Endothelial cell of umbilical vein (primary cell): ENCODE measurements around the gene SUSD5. TPM values are rescaled to one million over a fixed set of nuclear protein-coding genes. Genes with fewer than 3 reads are reported as not detected.
"Not testable (repeated sequence)": the region's sequence is repeated elsewhere in the genome, so short reads cannot be mapped to it uniquely, and the experiment has no call there.

Source experiments
- BruUV-seq: library from RNA; stranded (reverse); fragments of 400-500 nt; replicated peaks from 2 replicates; lab custom pipeline; 2021; lab: Mats Ljungman, UMichigan
- CTCF ChIA-PET: fragments of 300-600, 350-600 bp; sonication (Branson Sonifier 250); formaldehyde crosslinking; loops from one replicate; lab custom pipeline; 2021; ENCODE audit warnings: antibody characterized with exemption, inconsistent platforms; lab: Charles Lee
- POLR2A ChIA-PET: fragments of 300-600, 350-600 bp; sonication (Branson Sonifier 250); formaldehyde crosslinking; loops from one replicate; lab custom pipeline; 2021; ENCODE audit warnings: antibody characterized with exemption, inconsistent platforms; lab: Charles Lee
- DNase-seq: peaks from one replicate; pipeline ENCODE4 v3.0.0-alpha.2; 2011; ENCODE audit warnings: low read depth, low spot score
- FAIRE-seq: peaks from 2 replicates; lab custom pipeline; 2011; peaks lifted over from hg19 to GRCh38; lab: Jason Lieb, UNC
- H2AFZ ChIP-seq: 2 replicates; pipeline ENCODE4 v1.6.0; 2012; ENCODE audit warnings: low read depth, low read length, control low read depth, inconsistent platforms
- H3K27ac ChIP-seq: 2 replicates; pipeline ENCODE4 v1.5.1; 2011; ENCODE audit warnings: low read depth, mild to moderate bottlenecking, control low read depth, low read length, moderate library complexity; ENCODE audit not compliant: insufficient read depth
- H3K27me3 ChIP-seq, 2 experiments: 2 replicates each; pipeline versions ENCODE4 v1.6.0 to v1.6.1; 2011; ENCODE audit warnings: low read length in 2 of 2, mixed read lengths in 1 of 2; ENCODE audit not compliant: control insufficient read depth in 2 of 2, insufficient read depth in 2 of 2
- H3K36me3 ChIP-seq, 2 experiments: 2 replicates in 1 of 2; 3 replicates in 1 of 2; pipeline ENCODE4 v1.5.1; 2011; ENCODE audit warnings: low read length in 2 of 2, mild to moderate bottlenecking in 1 of 2, moderate library complexity in 1 of 2; ENCODE audit not compliant: control insufficient read depth in 2 of 2, insufficient read depth in 2 of 2; ENCODE audit errors: extremely low read depth in 1 of 2
- H3K4me1 ChIP-seq: 3 replicates; pipeline ENCODE4 v1.5.1; 2011; ENCODE audit warnings: mild to moderate bottlenecking, low read length; ENCODE audit not compliant: control insufficient read depth, insufficient read depth; ENCODE audit errors: extremely low read depth
- H3K4me2 ChIP-seq: 2 replicates; pipeline ENCODE4 v1.6.1; 2011; ENCODE audit warnings: low read length, control low read depth, mixed read lengths; ENCODE audit not compliant: insufficient read depth
- H3K4me3 ChIP-seq, 3 experiments: fragments of 200-600 bp in 1 of 3; sonication (generic), shearing (Covaris generic) in 1 of 3; replicated peaks in 1 of 3; 2 replicates each; pipeline ENCODE4 v1.5.1; 2011 to 2016; ENCODE audit warnings: control low read depth in 3 of 3, low read length in 3 of 3, mild to moderate bottlenecking in 2 of 3, inconsistent platforms in 1 of 3, low read depth in 1 of 3, moderate library complexity in 1 of 3; ENCODE audit not compliant: insufficient read depth in 1 of 3
- H3K79me2 ChIP-seq: 2 replicates; pipeline ENCODE4 v1.6.0; 2012; ENCODE audit warnings: low read length, inconsistent platforms; ENCODE audit not compliant: control insufficient read depth, insufficient read depth
- H3K9ac ChIP-seq: replicated peaks from 2 replicates; pipeline ENCODE3; 2011; ENCODE audit warnings: low read length, control low read depth; ENCODE audit not compliant: insufficient read depth; ENCODE audit errors: extremely low read depth
- H3K9me1 ChIP-seq: replicated peaks from 3 replicates; pipeline ENCODE4 v1.6.0; 2011; ENCODE audit warnings: mild to moderate bottlenecking, low read length; ENCODE audit not compliant: control insufficient read depth, insufficient read depth; ENCODE audit errors: extremely low read depth
- H3K9me3 ChIP-seq: replicated peaks from 2 replicates; pipeline ENCODE4 v1.5.1; 2012; ENCODE audit warnings: low read length, inconsistent platforms; ENCODE audit not compliant: control insufficient read depth, insufficient read depth
- H4K20me1 ChIP-seq: replicated peaks from 2 replicates; pipeline ENCODE3; 2011; ENCODE audit warnings: mild to moderate bottlenecking, low read length; ENCODE audit not compliant: control insufficient read depth, insufficient read depth; ENCODE audit errors: extremely low read depth
- CTCF ChIP-seq, 2 donors: IDR thresholded peaks; 1 replicate in 1 of 2; 2 replicates in 1 of 2; pipeline ENCODE4 v1.5.1; 2011; ENCODE audit warnings: low read length in 2 of 2, mild to moderate bottlenecking in 2 of 2, moderate library complexity in 2 of 2, control low read depth in 1 of 2, inconsistent platforms in 1 of 2, low read depth in 1 of 2; ENCODE audit not compliant: insufficient read depth in 1 of 2; ENCODE audit errors: extremely low read depth in 1 of 2
- FOS ChIP-seq: IDR thresholded peaks from 2 replicates; pipeline ENCODE4 v1.6.1; 2011; ENCODE audit warnings: mild to moderate bottlenecking, low read length, moderate library complexity, borderline replicate concordance; ENCODE audit not compliant: insufficient read depth
- GATA2 ChIP-seq: IDR thresholded peaks from 2 replicates; pipeline ENCODE4 v1.7.0; 2011; ENCODE audit warnings: low read depth, mild to moderate bottlenecking, moderate library complexity, mixed read lengths, low read length; ENCODE audit not compliant: insufficient read length, insufficient read depth
- JUN ChIP-seq: IDR thresholded peaks from 2 replicates; pipeline ENCODE4 v1.6.1; 2011; ENCODE audit warnings: borderline replicate concordance, low read depth; ENCODE audit not compliant: insufficient read length, insufficient read depth
- MYC ChIP-seq: IDR thresholded peaks from one replicate; pipeline ENCODE4 v1.6.1; 2011; ENCODE audit warnings: mild to moderate bottlenecking, low read depth, low read length
- POLR2AphosphoS5 ChIP-seq: IDR thresholded peaks from 2 replicates; pipeline ENCODE4 v1.6.1; 2012; ENCODE audit warnings: low read depth, mild to moderate bottlenecking, control low read depth, low read length, moderate library complexity; ENCODE audit not compliant: insufficient read depth
- dilution Hi-C: fragments of 300-500 bp; cut with MboI; formaldehyde crosslinking; loops from one replicate; pipeline ENCODE4 v1.15.0; 2019; ENCODE audit warnings: low sequenced_read_pairs; ENCODE audit not compliant: extremely low pct_ligation_motif_present
- intact Hi-C: fragments of 100-400 bp; cut with micrococcal nuclease; formaldehyde crosslinking; loops from one replicate; pipeline ENCODE4 v1.10.0; 2022
- polyA plus RNA-seq, 4 experiments: library from polyadenylated mRNA; depleted of rRNA in 3 of 4; stranded (reverse) in 3 of 4; unstranded in 1 of 4; fragments of >200 nt; gene quantifications; 2 replicates each; pipeline versions ENCODE4 v1.2.1 to v1.2.3, GENCODE V29; 2011 to 2012; ENCODE audit warnings: missing spikeins in 1 of 4
- total RNA-seq: library from RNA; stranded (reverse); gene quantifications from 2 replicates; pipeline ENCODE4 v1.2.3, GENCODE V29; 2021

SUSD5 gene
- total and polyA plus RNA-seq, 2 donors (not counting 3 experiments of a cell fraction or from before 2014, with no cell fraction given): 7.7 to 18.8 TPM

- TF ChIP-seq FOS: peak; percentile 47
- TF ChIP-seq POLR2AphosphoS5: no peak
- peak; percentile 93 for DNase-seq
- Histone ChIP-seq H3K9me3 (no peaks in the 10 kb centered on the region), H3K36me3 (no peaks in the 10 kb centered on the region), H3K79me2 (no peaks in the 10 kb centered on the region), H3K4me1 (peaks cover 11% of the 10 kb centered on the region), H3K9ac (peak overlapping the region; percentile 38), H3K9me1 (no peaks in the 10 kb centered on the region), H3K4me3 (peak overlapping the region in 1 of 3 experiments; percentile 28), H3K27me3 (no peaks in the 10 kb centered on the region), H2AFZ (peak overlapping the region; percentile 28), H4K20me1 (no peaks in the 10 kb centered on the region), H3K4me2 (peak overlapping the region; percentile 82), H3K27ac (peak overlapping the region; percentile 92)
- ChIA-PET CTCF (interaction anchor here (0.7 to 1.5 kb wide), 5 partner anchors 9 to 186 kb away, joined by 3 to 11 read pairs (median 6); no protein-coding TSS in a partner anchor), POLR2A (interaction anchor here (1.1 kb wide), 1 partner anchor 31 kb away, joined by 4 read pairs; no protein-coding TSS in a partner anchor)
- intact Hi-C loops: loop anchor here (1.0 kb wide), 2 partner anchors 25 to 132 kb away; no protein-coding TSS in a partner anchor
- BruUV-seq: TSS peak; percentile 45
- FAIRE-seq: peak; percentile 96
- dilution Hi-C loops: no loop called here
These were observed 31.9 kb downstream of the SUSD5 start for GRCh38 chr3:33186524-33187367.

GRCh38 chr3:33184863-33185262, 33.7 kb downstream of the SUSD5 start:
- H3K79me2 ChIP-seq: no peaks in the 10 kb centered on the region
- BruUV-seq: no TSS peak
- H3K4me2 ChIP-seq: no peak overlapping the region
- ChIA-PET POLR2A (no interaction called here), CTCF (interaction anchor here (0.8 to 1.3 kb wide), 5 partner anchors 10 to 188 kb away, joined by 3 to 10 read pairs (median 3); no protein-coding TSS in a partner anchor)
- no peaks in the 10 kb centered on the region for H4K20me1 ChIP-seq
- H3K27ac ChIP-seq: no peak overlapping the region
- FAIRE-seq (no peak), DNase-seq (no peak)
- peaks cover 11% of the 10 kb centered on the region for H3K4me1 ChIP-seq
- H3K9ac ChIP-seq: no peak overlapping the region
- dilution Hi-C loops (no loop called here), intact Hi-C loops (no loop called here)
- no peaks in the 10 kb centered on the region for H3K27me3 ChIP-seq
- no peak overlapping the region for H2AFZ ChIP-seq
- H3K9me1 ChIP-seq: no peaks in the 10 kb centered on the region
- no peak overlapping the region for H3K4me3 ChIP-seq
- no peaks in the 10 kb centered on the region for H3K36me3 ChIP-seq
- H3K9me3 ChIP-seq: no peaks in the 10 kb centered on the region
- no peak for TF ChIP-seq JUN
- no peak for TF ChIP-seq POLR2AphosphoS5
- no peak for TF ChIP-seq MYC
- TF ChIP-seq CTCF (IDR thresholded peaks at IDR 0.05; ENCODE audit: extremely low read depth in 1 of 2, insufficient read depth in 1 of 2, low read depth in 1 of 2, low read length in 2 of 2): no peak
- no peak for TF ChIP-seq GATA2

- BruUV-seq, H3K9me3 ChIP-seq, H3K9ac ChIP-seq, POLR2A ChIA-PET, intact Hi-C loops, H3K27ac ChIP-seq, H2AFZ ChIP-seq, H3K4me2 ChIP-seq, H3K27me3 ChIP-seq, H3K9me1 ChIP-seq, H3K79me2 ChIP-seq, H3K4me3 ChIP-seq, dilution Hi-C loops, H3K4me1 ChIP-seq, H3K36me3 ChIP-seq, DNase-seq, FAIRE-seq, H4K20me1 ChIP-seq: not testable (repeated sequence)
- CTCF ChIA-PET: interaction anchor here (0.9 kb wide), 1 partner anchor 191 kb away, joined by 3 read pairs; no protein-coding TSS in a partner anchor
These were observed 37.0 kb downstream of the SUSD5 start for GRCh38 chr3:33181641-33182040.
